K562 (cell line): ENCODE results near the gene YPEL5. TPM values are rescaled to one million over a fixed set of nuclear protein-coding genes. Genes with fewer than 3 reads are reported as not detected.
A peak's percentile ranks its signal among the peaks of the same experiment; 100 is the strongest.

Experiments
- CHAMP1 ChIP-seq: fragments of 450-650 bp; IDR thresholded peaks from 2 replicates; pipeline ENCODE4 v1.6.1; 2016; ENCODE audit warnings: mild to moderate bottlenecking
- COPS2 ChIP-seq: fragments of 450-650 bp; conservative IDR thresholded peaks from 2 replicates; pipeline ENCODE4 v1.6.1; 2016; ENCODE audit warnings: mild to moderate bottlenecking, moderate library complexity
- DDX20 ChIP-seq: fragments of 450-650 bp; IDR thresholded peaks from 2 replicates; pipeline ENCODE4 v1.6.1; 2016; ENCODE audit warnings: missing genetic modification characterization, low read depth, mild to moderate bottlenecking, missing compliant biosample characterization, moderate library complexity
- E2F4 ChIP-seq: sonication (generic); formaldehyde crosslinking; IDR thresholded peaks from 2 replicates; pipeline ENCODE4 v1.8.0; 2022; ENCODE audit warnings: mild to moderate bottlenecking, low read depth, missing genetic modification reagents
- HDAC3 ChIP-seq: fragments of 450-650 bp; IDR thresholded peaks from 2 replicates; pipeline ENCODE4 v1.6.1; 2018; ENCODE audit warnings: borderline replicate concordance, mild to moderate bottlenecking, moderate library complexity; ENCODE audit not compliant: partially characterized antibody
- MNT ChIP-seq, 2 experiments: fragments of 450-650 bp; conservative IDR thresholded peaks; 2 replicates each; pipeline ENCODE4 v1.6.1; 2017; ENCODE audit warnings: mild to moderate bottlenecking in 2 of 2, moderate library complexity in 2 of 2
- NONO ChIP-seq, 2 experiments: fragments of 200-400 bp in 1 of 2; fragments of 450-650 bp in 1 of 2; formaldehyde crosslinking in 1 of 2; IDR thresholded peaks; 2 replicates each; pipeline ENCODE4 v1.6.1; 2017; ENCODE audit warnings: low read depth in 2 of 2, mild to moderate bottlenecking in 2 of 2, moderate library complexity in 2 of 2, low read length in 1 of 2
- PTTG1 ChIP-seq: fragments of 450-650 bp; IDR thresholded peaks from 2 replicates; pipeline ENCODE4 v1.6.1; 2016; ENCODE audit warnings: low read depth, mild to moderate bottlenecking, missing genetic modification characterization, missing compliant biosample characterization
- RB1 ChIP-seq: fragments of 450-650 bp; IDR thresholded peaks from 2 replicates; pipeline ENCODE4 v1.6.1; 2017; ENCODE audit warnings: low read depth, mild to moderate bottlenecking
- RBFOX2 ChIP-seq: fragments of 200-400 bp; formaldehyde crosslinking; IDR thresholded peaks from 2 replicates; pipeline ENCODE4 v1.6.1; 2017; ENCODE audit warnings: low read depth, mild to moderate bottlenecking, low read length, moderate library complexity
- SMAD4 ChIP-seq: fragments of 250-450 bp; sonication (Bioruptor Pico); conservative IDR thresholded peaks from 2 replicates; pipeline ENCODE4 v1.8.0; 2021; ENCODE audit warnings: inconsistent platforms, mild to moderate bottlenecking, moderate library complexity
- TRIM28 ChIP-seq: fragments of 450-650 bp; IDR thresholded peaks from 2 replicates; pipeline ENCODE4 v1.6.1; 2017
- ZBTB33 ChIP-seq: sonication (generic); formaldehyde crosslinking; IDR thresholded peaks from 2 replicates; pipeline ENCODE4 v1.8.1; 2023; ENCODE audit warnings: mild to moderate bottlenecking, missing genetic modification reagents
- polyA plus RNA-seq, 8 experiments: library from polyadenylated mRNA; depleted of rRNA in 4 of 8; stranded (reverse) in 5 of 8; unstranded in 3 of 8; fragments of >200 nt; fragmentation: Nextera tagmentation in 2 of 8; fragmentation: Illumina TruSeq in 1 of 8; extraction: Ambion mirVana in 2 of 8; extraction: Trizol in 1 of 8; gene quantifications; 2 replicates each; pipeline versions ENCODE4 v1.2.1 to v1.2.3, GENCODE V29; 2011 to 2014; ENCODE audit warnings: inconsistent platforms in 1 of 8, missing spikeins in 1 of 8
- total RNA-seq, 7 experiments: library from RNA; depleted of rRNA in 6 of 7; stranded (reverse); fragments of >200 nt in 6 of 7; fragmentation: Illumina TruSeq in 2 of 7; extraction: Trizol in 2 of 7; gene quantifications; 2 replicates each; pipeline versions ENCODE4 v1.2.1 to v1.2.3, GENCODE V29; 2011 to 2021; ENCODE audit warnings: low replicate concordance in 1 of 7
- TF ChIP-seq, protein P1 (sequence below): sonication (generic); formaldehyde crosslinking; IDR thresholded peaks from 2 replicates; pipeline ENCODE4 v1.8.1; 2023; ENCODE audit warnings: missing genetic modification reagents, mild to moderate bottlenecking, borderline replicate concordance

Gene YPEL5
- total and polyA plus RNA-seq, 9 of the 15 experiments (the other 6 are each of a cell fraction or from before 2014, with no cell fraction given), result 5.4 to 34.4 (median 12.3) TPM

- TF ChIP-seq, protein P1, sequence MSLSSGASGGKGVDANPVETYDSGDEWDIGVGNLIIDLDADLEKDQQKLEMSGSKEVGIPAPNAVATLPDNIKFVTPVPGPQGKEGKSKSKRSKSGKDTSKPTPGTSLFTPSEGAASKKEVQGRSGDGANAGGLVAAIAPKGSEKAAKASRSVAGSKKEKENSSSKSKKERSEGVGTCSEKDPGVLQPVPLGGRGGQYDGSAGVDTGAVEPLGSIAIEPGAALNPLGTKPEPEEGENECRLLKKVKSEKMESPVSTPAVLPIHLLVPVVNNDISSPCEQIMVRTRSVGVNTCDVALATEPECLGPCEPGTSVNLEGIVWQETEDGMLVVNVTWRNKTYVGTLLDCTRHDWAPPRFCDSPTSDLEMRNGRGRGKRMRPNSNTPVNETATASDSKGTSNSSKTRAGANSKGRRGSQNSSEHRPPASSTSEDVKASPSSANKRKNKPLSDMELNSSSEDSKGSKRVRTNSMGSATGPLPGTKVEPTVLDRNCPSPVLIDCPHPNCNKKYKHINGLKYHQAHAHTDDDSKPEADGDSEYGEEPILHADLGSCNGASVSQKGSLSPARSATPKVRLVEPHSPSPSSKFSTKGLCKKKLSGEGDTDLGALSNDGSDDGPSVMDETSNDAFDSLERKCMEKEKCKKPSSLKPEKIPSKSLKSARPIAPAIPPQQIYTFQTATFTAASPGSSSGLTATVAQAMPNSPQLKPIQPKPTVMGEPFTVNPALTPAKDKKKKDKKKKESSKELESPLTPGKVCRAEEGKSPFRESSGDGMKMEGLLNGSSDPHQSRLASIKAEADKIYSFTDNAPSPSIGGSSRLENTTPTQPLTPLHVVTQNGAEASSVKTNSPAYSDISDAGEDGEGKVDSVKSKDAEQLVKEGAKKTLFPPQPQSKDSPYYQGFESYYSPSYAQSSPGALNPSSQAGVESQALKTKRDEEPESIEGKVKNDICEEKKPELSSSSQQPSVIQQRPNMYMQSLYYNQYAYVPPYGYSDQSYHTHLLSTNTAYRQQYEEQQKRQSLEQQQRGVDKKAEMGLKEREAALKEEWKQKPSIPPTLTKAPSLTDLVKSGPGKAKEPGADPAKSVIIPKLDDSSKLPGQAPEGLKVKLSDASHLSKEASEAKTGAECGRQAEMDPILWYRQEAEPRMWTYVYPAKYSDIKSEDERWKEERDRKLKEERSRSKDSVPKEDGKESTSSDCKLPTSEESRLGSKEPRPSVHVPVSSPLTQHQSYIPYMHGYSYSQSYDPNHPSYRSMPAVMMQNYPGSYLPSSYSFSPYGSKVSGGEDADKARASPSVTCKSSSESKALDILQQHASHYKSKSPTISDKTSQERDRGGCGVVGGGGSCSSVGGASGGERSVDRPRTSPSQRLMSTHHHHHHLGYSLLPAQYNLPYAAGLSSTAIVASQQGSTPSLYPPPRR (CRISPR knock-in tag), result no peak
- TF ChIP-seq MNT (conservative IDR thresholded peaks at IDR 0.05) (no peak), COPS2 (no peak), HDAC3 (no peak), E2F4 (CRISPR knock-in tag) (no peak), SMAD4 (CRISPR knock-in tag) (peak; percentile 36; the same call in 1 of the 2 replicates), NONO (IDR thresholded peaks at IDR 0.05; ENCODE audit: low read depth in 2 of 2, low read length in 1 of 2) (peak in 1 of 2 experiments; percentile 25; a peak in 1 of 4 replicates), RB1 (peak; percentile 43; the same call in 1 of the 2 replicates), CHAMP1 (no peak), RBFOX2 (peak; percentile 7; the same call in 1 of the 2 replicates), TRIM28 (no peak), DDX20 (no peak), ZBTB33 (CRISPR knock-in tag) (no peak), PTTG1 (tag) (no peak)
Observed at GRCh38 chr2:30147196-30147714, 448 bp downstream of the YPEL5 start (continued).
